Activated CD8-positive, alpha-beta memory T cell treated with anti-CD3 and anti-CD28 coated beads, Interleukin-2, amount 50 U/mL, for 48 hours (primary cell): ENCODE results near the gene LYPLAL1.

ENCODE experiments used
- DNase-seq: peaks from one replicate; pipeline ENCODE4 v3.0.0-alpha.2; 2020

LYPLAL1 gene

GRCh38 chr1:219173758-219174459 is at the start of gene LYPLAL1:
Gene LYPLAL1 (plus strand): TSS chr1:219173878. CDS start chr1:219173891, 13 bp downstream.
- DNase-seq, result peak; percentile 94

GRCh38 chr1:219124163-219124562 is 49.5 kb upstream of the LYPLAL1 start:
- DNase-seq, result no peak

GRCh38 chr1:219125342-219125741 is 48.3 kb upstream of the LYPLAL1 start:
- no peak for DNase-seq

- no peak for DNase-seq
Observed at GRCh38 chr1:219126377-219126776, 47.3 kb upstream of the LYPLAL1 start.

GRCh38 chr1:219128957-219129356 is 44.7 kb upstream of the LYPLAL1 start:
- no peak for DNase-seq

- DNase-seq, result no peak
Observed at GRCh38 chr1:219130366-219130935, 43.2 kb upstream of the LYPLAL1 start.

- no peak for DNase-seq
Observed at GRCh38 chr1:219132939-219133338, 40.7 kb upstream of the LYPLAL1 start.

- DNase-seq, result no peak
Observed at GRCh38 chr1:219138747-219139146, 34.9 kb upstream of the LYPLAL1 start.

- no peak for DNase-seq
Observed at GRCh38 chr1:219140303-219140877, 33.3 kb upstream of the LYPLAL1 start.

- no peak for DNase-seq
Observed at GRCh38 chr1:219143735-219144134, 29.9 kb upstream of the LYPLAL1 start.

- DNase-seq, result no peak
Observed at GRCh38 chr1:219144658-219145315, 28.9 kb upstream of the LYPLAL1 start.

GRCh38 chr1:219147571-219148019 is 26.1 kb upstream of the LYPLAL1 start:
- DNase-seq, result no peak

- no peak for DNase-seq
Observed at GRCh38 chr1:219149009-219149577, 24.6 kb upstream of the LYPLAL1 start.

GRCh38 chr1:219149953-219150352 is 23.7 kb upstream of the LYPLAL1 start:
- DNase-seq, result no peak

- DNase-seq, result no peak
Observed at GRCh38 chr1:219150913-219151312, 22.8 kb upstream of the LYPLAL1 start.

GRCh38 chr1:219151467-219151866 is 22.2 kb upstream of the LYPLAL1 start:
- no peak for DNase-seq

- no peak for DNase-seq
Observed at GRCh38 chr1:219152751-219153150, 20.9 kb upstream of the LYPLAL1 start.

- DNase-seq, result no peak
Observed at GRCh38 chr1:219153723-219154122, 20.0 kb upstream of the LYPLAL1 start.

- DNase-seq, result no peak
Observed at GRCh38 chr1:219155135-219155534, 18.5 kb upstream of the LYPLAL1 start.

GRCh38 chr1:219159946-219160645 is 13.6 kb upstream of the LYPLAL1 start:
- DNase-seq, result no peak

- no peak for DNase-seq
Observed at GRCh38 chr1:219160967-219161366, 12.7 kb upstream of the LYPLAL1 start.

- DNase-seq, result no peak
Observed at GRCh38 chr1:219161371-219161770, 12.3 kb upstream of the LYPLAL1 start.
